HG02943 (cell line): ENCODE results near the gene TNK1.
A peak's percentile ranks its signal among the peaks of the same experiment; 100 is the strongest.

Source experiments
- ATAC-seq: cut with Tn5 transposase; IDR thresholded peaks from one replicate; pipeline ENCODE4 v1.9.1; 2021; ENCODE audit warnings: mild to moderate bottlenecking, low read depth, moderate library complexity; ENCODE audit not compliant: unreplicated experiment

The TNK1 gene

GRCh38 chr17:7428557-7428956 lies 47.7 kb downstream of the TNK1 start, which contains the start of gene SPEM3:
SPEM3 (plus strand) TSS chr17:7428857; CDS start chr17:7428903, 46 bp downstream.
- ATAC-seq: no peak

GRCh38 chr17:7429722-7430121 lies 48.8 kb downstream of the TNK1 start:
- ATAC-seq: no peak

DNA sequence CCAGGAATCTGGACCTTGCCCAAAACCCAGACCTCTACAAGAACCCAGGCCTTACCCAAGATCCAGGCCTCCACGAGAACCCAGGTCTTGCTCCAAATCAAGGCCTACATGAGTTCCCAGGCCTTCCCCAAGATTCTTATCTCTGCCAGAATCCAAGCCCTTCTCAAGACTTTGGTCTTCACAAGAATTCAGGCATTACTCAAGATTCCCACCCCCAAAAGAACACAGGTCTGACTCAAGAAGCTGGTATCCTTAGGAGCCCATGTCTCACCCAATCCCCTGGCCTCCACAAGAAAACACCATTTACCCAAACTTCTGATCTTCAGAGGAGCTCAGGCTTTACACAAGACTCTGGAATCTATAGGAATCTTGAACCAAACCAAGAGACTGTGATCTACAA lies 50.3 kb downstream of the TNK1 start:
- no peak for ATAC-seq

DNA sequence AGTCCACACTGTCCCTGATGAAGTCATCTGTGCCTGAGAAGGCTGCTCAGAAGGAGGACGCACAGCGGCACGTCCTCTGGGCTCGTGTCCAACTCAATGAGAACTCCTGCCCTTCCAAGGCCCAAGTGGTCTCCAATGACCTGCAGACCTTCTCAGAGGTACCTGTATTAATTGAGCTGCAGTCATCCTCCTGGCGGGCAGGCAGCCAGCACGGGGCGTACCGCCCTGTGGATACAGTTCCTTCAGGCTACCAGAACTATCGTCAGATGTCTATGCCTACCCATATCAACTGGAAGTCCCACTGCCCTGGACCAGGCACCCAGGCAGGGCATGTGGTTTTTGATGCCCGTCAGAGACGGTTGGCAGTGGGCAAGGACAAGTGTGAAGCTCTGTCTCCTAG lies 51.4 kb downstream of the TNK1 start:
- no peak for ATAC-seq

- peak; percentile 4 for ATAC-seq
These were observed 55.0 kb downstream of the TNK1 start for GRCh38 chr17:7435676-7436555.

DNA sequence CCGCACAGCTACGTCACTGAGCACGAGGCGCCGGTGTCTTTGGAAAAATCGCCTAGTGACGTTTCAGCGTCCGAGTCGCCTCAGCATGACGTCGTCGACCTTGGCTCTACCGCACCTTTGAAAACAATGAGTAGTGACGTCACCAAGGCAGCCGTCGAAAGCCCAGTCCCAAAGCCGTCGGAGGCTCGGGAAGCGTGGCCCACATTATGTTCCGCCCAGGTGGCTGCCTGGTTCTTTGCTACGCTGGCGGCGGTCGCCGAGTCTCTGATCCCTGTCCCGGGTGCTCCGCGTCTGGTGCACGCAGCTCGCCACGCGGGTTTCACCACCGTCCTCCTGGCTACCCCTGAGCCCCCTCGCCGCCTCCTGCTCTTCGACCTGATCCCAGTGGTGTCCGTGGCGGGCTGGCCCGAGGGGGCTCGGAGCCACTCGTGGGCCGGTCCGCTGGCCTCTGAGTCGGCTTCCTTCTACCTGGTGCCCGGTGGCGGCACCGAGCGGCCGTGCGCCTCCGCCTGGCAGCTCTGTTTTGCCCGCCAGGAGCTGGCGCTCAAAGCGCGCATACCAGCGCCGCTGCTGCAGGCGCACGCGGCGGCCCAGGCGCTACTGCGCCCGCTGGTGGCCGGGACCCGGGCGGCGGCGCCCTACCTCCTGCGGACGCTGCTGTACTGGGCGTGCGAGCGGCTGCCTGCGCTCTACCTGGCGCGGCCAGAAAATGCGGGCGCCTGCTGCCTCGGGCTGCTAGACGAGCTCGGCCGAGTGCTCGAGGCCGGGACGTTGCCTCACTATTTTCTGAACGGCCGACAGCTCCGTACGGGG lies 55.9 kb downstream of the TNK1 start:
- ATAC-seq: no peak

DNA sequence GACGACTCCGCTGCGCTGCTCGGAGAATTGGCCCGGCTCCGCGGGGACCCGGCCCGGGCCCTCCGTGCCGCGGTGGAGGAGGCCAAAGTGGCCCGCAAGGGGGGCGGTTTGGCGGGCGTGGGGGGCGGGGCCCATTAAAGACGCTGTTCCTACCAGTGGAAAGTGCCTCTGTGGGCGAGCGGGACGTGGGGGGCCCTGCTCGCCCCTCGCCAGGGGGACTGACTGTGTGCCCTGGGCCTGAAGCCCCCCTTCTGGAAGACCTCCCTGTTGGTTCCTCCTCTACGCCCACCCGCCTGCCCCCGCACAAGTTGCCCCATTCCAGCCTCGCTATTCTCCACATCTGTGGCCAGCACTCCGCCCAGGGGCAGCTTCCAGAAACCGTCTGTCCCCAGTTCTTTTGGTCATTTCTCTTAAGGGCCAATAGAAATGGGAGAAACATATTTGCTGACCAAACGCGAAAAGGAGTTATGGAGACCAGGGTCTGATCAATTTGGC lies 56.5 kb downstream of the TNK1 start:
- ATAC-seq: no peak

- no peak for ATAC-seq
These were observed 57.2 kb downstream of the TNK1 start for GRCh38 chr17:7437950-7438614.

DNA sequence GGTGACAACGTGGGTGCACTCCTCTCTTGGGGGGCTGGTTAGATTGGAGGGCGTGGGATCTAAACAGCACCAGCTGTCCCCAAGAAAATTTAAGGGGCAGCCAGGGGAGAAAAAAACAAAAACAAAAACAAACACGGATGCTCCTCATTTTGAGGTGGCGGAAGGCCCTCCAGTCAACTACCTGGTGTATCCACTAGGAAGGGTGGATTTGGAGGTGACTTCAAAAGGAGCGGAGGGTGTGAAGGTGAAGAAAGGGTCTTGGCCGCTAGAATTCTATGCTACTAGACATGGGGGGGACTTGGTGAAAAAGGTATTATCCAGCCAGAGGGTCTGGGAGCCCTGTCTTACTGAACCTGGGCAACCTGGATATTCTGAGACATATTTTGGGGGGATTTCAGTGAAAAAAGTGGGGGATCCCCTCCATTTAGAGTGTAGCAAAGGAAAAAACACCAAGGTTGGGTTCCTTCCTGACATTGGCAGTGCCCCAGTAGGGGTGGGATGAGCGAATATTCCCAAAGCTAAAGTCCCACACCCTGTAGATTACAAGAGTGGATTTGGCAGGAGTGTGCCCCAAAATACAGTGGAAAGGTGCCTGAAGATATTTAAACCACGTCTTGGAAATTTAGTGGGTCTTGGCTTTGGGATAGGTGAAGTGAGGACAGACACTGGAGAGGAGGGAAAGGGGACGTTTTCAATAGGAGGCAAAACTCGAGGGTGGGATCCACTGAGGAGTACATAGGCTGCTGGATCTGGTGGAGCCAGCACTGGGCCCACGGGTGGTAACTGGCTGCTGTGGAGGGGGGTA lies 58.0 kb downstream of the TNK1 start:
- ATAC-seq: no peak
